ENCODE data around the gene ERC2. TPM values are rescaled to one million over a fixed set of nuclear protein-coding genes. Genes with fewer than 3 reads are reported as not detected.

The ERC2 gene
- polyA plus RNA-seq, 2 of the 4 experiments (the other 2 are of a cell fraction): 0.16 TPM; not detected in 1

DNA sequence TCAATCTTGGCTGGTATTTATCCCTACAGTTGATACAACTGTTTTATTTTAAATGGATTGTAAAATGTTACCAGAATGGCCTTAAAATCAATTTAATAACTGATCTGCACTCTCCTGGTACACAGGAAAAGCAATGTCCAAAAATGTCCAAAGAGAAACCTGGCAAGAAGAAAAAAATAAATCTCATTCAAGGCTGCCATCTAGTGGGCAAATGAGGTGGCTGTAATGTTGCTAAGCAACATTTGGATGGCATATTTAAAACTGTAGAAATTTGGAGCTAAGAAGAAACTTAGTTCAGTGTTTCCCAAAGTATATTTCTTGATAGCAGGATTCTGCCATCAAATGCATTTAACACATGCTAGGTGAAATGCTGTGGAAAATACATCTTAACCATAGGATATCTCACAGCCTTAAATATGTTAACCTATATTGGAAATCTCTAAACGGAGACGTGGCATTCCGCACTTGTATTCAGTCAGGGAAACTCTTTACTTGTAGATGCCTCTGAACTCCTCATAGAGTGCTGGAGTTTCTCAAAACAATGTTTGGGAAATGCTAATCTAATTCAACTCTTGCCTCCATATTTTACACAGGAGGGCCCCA lies 216.8 kb downstream of the ERC2 start:
- no peaks in the 10 kb centered on the region for H3K9me3 ChIP-seq
- H3K4me2 ChIP-seq: no peak overlapping the region
- ChIA-PET POLR2A (no interaction called here), CTCF (interaction anchor here (0.6 to 2.5 kb wide), 18 partner anchors 9 to 1948 kb away, joined by 3 to 19 read pairs (median 3); no protein-coding TSS in a partner anchor)
- FAIRE-seq (no peak), ATAC-seq (peak; percentile 64 to 66; a peak in 3 of 6 replicates), DNase-seq (ENCODE audit: low read depth in 1 of 2, low spot score in 1 of 2) (peak; percentile 19 to 46)
- 96% methylated on average over 3 of the region's 3 CpGs for WGBS (ENCODE audit: missing lambda C conversion rate)
- H3K27ac ChIP-seq: no peak overlapping the region
- H3K4me1 ChIP-seq: no peaks in the 10 kb centered on the region
- TF ChIP-seq, protein P1, sequence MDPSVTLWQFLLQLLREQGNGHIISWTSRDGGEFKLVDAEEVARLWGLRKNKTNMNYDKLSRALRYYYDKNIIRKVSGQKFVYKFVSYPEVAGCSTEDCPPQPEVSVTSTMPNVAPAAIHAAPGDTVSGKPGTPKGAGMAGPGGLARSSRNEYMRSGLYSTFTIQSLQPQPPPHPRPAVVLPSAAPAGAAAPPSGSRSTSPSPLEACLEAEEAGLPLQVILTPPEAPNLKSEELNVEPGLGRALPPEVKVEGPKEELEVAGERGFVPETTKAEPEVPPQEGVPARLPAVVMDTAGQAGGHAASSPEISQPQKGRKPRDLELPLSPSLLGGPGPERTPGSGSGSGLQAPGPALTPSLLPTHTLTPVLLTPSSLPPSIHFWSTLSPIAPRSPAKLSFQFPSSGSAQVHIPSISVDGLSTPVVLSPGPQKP (IDR thresholded peaks at IDR 0.05; ENCODE audit: low read depth, low read length): no peak
- no peak for TF ChIP-seq FOXS1 (CRISPR knock-in tag; IDR thresholded peaks at IDR 0.05)
- TF ChIP-seq MAX (IDR thresholded peaks at IDR 0.05): no peak
- TF ChIP-seq CBX2 (IDR thresholded peaks at IDR 0.05; ENCODE audit: borderline replicate concordance, low read depth): no peak
- no peak for TF ChIP-seq POLR2A (IDR thresholded peaks at IDR 0.05; ENCODE audit: low read length)
- TF ChIP-seq RNF2 (IDR thresholded peaks at IDR 0.05; ENCODE audit: borderline replicate concordance, low read depth): no peak
- no peak for TF ChIP-seq MYC (IDR thresholded peaks at IDR 0.05; ENCODE audit: borderline replicate concordance, low read length)
- no peak for TF ChIP-seq EHMT2 (IDR thresholded peaks at IDR 0.05; ENCODE audit: low read depth)
- no peak for TF ChIP-seq FOSB (CRISPR knock-in tag; IDR thresholded peaks at IDR 0.05)
- TF ChIP-seq RAD21 (conservative IDR thresholded peaks at IDR 0.05 in 1 of 2, IDR thresholded peaks at IDR 0.05 in 1 of 2): peak; percentile 81
- peak; percentile 75 for TF ChIP-seq SMC3 (IDR thresholded peaks at IDR 0.05)
- TF ChIP-seq FOSL2 (IDR thresholded peaks at IDR 0.05): no peak
- TF ChIP-seq FOSL2 (CRISPR knock-in tag; IDR thresholded peaks at IDR 0.05): no peak
- TF ChIP-seq ZNF302 (CRISPR knock-in tag; IDR thresholded peaks at IDR 0.05): no peak
- TF ChIP-seq, protein P2, sequence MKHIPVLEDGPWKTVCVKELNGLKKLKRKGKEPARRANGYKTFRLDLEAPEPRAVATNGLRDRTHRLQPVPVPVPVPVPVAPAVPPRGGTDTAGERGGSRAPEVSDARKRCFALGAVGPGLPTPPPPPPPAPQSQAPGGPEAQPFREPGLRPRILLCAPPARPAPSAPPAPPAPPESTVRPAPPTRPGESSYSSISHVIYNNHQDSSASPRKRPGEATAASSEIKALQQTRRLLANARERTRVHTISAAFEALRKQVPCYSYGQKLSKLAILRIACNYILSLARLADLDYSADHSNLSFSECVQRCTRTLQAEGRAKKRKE (CRISPR knock-in tag; IDR thresholded peaks at IDR 0.05; ENCODE audit: low read depth): no peak
- TF ChIP-seq, protein P3, sequence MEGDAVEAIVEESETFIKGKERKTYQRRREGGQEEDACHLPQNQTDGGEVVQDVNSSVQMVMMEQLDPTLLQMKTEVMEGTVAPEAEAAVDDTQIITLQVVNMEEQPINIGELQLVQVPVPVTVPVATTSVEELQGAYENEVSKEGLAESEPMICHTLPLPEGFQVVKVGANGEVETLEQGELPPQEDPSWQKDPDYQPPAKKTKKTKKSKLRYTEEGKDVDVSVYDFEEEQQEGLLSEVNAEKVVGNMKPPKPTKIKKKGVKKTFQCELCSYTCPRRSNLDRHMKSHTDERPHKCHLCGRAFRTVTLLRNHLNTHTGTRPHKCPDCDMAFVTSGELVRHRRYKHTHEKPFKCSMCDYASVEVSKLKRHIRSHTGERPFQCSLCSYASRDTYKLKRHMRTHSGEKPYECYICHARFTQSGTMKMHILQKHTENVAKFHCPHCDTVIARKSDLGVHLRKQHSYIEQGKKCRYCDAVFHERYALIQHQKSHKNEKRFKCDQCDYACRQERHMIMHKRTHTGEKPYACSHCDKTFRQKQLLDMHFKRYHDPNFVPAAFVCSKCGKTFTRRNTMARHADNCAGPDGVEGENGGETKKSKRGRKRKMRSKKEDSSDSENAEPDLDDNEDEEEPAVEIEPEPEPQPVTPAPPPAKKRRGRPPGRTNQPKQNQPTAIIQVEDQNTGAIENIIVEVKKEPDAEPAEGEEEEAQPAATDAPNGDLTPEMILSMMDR (IDR thresholded peaks at IDR 0.05): peak; percentile 69
- no peak overlapping the region for H3K4me3 ChIP-seq

GRCh38 chr3:56248021-56248420 lies 220.2 kb downstream of the ERC2 start:
- TF ChIP-seq NR3C1 (IDR thresholded peaks at IDR 0.05) (no peak), ZNF302 (CRISPR knock-in tag; IDR thresholded peaks at IDR 0.05) (no peak), HDAC2 (IDR thresholded peaks at IDR 0.05) (no peak), BHLHE40 (IDR thresholded peaks at IDR 0.05; ENCODE audit: low read depth, low read length) (no peak), EHMT2 (IDR thresholded peaks at IDR 0.05; ENCODE audit: low read depth) (no peak), FOSB (CRISPR knock-in tag; IDR thresholded peaks at IDR 0.05) (no peak), POLR2A (IDR thresholded peaks at IDR 0.05; ENCODE audit: low read length) (no peak), CBX2 (IDR thresholded peaks at IDR 0.05; ENCODE audit: borderline replicate concordance, low read depth) (no peak), ZFP36 (IDR thresholded peaks at IDR 0.05; ENCODE audit: borderline replicate concordance, partially characterized antibody) (no peak), HOXB5 (CRISPR knock-in tag; IDR thresholded peaks at IDR 0.05) (no peak), TP53 (CRISPR knock-in tag; IDR thresholded peaks at IDR 0.05) (no peak)
- TF ChIP-seq, protein P3 (IDR thresholded peaks at IDR 0.05): no peak
- TF ChIP-seq, protein P4, sequence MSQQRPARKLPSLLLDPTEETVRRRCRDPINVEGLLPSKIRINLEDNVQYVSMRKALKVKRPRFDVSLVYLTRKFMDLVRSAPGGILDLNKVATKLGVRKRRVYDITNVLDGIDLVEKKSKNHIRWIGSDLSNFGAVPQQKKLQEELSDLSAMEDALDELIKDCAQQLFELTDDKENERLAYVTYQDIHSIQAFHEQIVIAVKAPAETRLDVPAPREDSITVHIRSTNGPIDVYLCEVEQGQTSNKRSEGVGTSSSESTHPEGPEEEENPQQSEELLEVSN (IDR thresholded peaks at IDR 0.05; ENCODE audit: borderline replicate concordance, low read depth): no peak
- DNase-seq (ENCODE audit: low read depth in 1 of 2, low spot score in 1 of 2) (no peak), ATAC-seq (no peak), FAIRE-seq (no peak)
- Histone ChIP-seq H3K27ac (no peak overlapping the region), H3K4me1 (no peaks in the 10 kb centered on the region), H3K4me3 (no peak overlapping the region), H3K4me2 (no peak overlapping the region), H3K9me3 (no peaks in the 10 kb centered on the region)
- ChIA-PET POLR2A (no interaction called here), CTCF (no interaction called here)
- WGBS (ENCODE audit: missing lambda C conversion rate): 45% methylated on average over 4 of the region's 4 CpGs
